Keratinocyte (primary cell): Measurements from ENCODE around the gene RPL27A. TPM values are rescaled to one million over a fixed set of nuclear protein-coding genes. Genes with fewer than 3 reads are reported as not detected.

ENCODE experiments used
- DNase-seq: peaks from one replicate; pipeline ENCODE4 v3.0.0-alpha.2; 2011; ENCODE audit warnings: low read depth, missing footprints, low spot score
- FAIRE-seq: peaks from 2 replicates; lab custom pipeline; 2011; peaks lifted over from hg19 to GRCh38; lab: Jason Lieb, UNC
- H2AFZ ChIP-seq: 2 replicates; pipeline ENCODE4 v1.6.0; 2012; ENCODE audit warnings: low read length, control low read depth, inconsistent platforms; ENCODE audit not compliant: control insufficient read depth
- H3K27ac ChIP-seq: 2 replicates; pipeline ENCODE4 v1.5.1; 2011; ENCODE audit warnings: low read length; ENCODE audit not compliant: control insufficient read depth, insufficient read depth
- H3K27me3 ChIP-seq: 3 replicates; pipeline ENCODE4 v1.6.0; 2011; ENCODE audit warnings: low read length; ENCODE audit not compliant: control insufficient read depth, insufficient read depth; ENCODE audit errors: extremely low read depth
- H3K36me3 ChIP-seq, 2 experiments: 2 replicates in 1 of 2; 3 replicates in 1 of 2; pipeline ENCODE4 v1.5.1; 2011; ENCODE audit warnings: low read length in 2 of 2, mild to moderate bottlenecking in 1 of 2; ENCODE audit not compliant: control insufficient read depth in 2 of 2, insufficient read depth in 2 of 2; ENCODE audit errors: extremely low read depth in 1 of 2
- H3K4me1 ChIP-seq: 3 replicates; pipeline ENCODE4 v1.5.1; 2011; ENCODE audit warnings: low read length; ENCODE audit not compliant: control insufficient read depth, insufficient read depth; ENCODE audit errors: extremely low read depth
- H3K4me2 ChIP-seq: 3 replicates; pipeline ENCODE4 v1.6.0; 2011; ENCODE audit warnings: low read depth, low read length; ENCODE audit not compliant: control insufficient read depth, insufficient read depth; ENCODE audit errors: extremely low read depth
- H3K4me3 ChIP-seq, 3 experiments: fragments of 200-600 bp in 1 of 3; sonication (generic) in 1 of 3; 2 replicates in 2 of 3; 3 replicates in 1 of 3; pipeline ENCODE4 v1.5.1; 2011 to 2016; ENCODE audit warnings: low read length in 3 of 3, mild to moderate bottlenecking in 3 of 3, control low read depth in 2 of 3, inconsistent platforms in 1 of 3, low read depth in 1 of 3, mixed read lengths in 1 of 3, mixed run types in 1 of 3, moderate library complexity in 1 of 3; ENCODE audit not compliant: control insufficient read depth in 2 of 3, insufficient read depth in 2 of 3; ENCODE audit errors: extremely low read depth in 1 of 3
- H3K79me2 ChIP-seq: 2 replicates; pipeline ENCODE4 v1.6.0; 2012; ENCODE audit warnings: low read length; ENCODE audit not compliant: control insufficient read depth, insufficient read depth
- H3K9ac ChIP-seq: 3 replicates; pipeline ENCODE4 v1.6.0; 2011; ENCODE audit warnings: low read length; ENCODE audit not compliant: control insufficient read depth, insufficient read depth; ENCODE audit errors: extremely low read depth
- H3K9me1 ChIP-seq: 3 replicates; pipeline ENCODE4 v1.6.0; 2011; ENCODE audit warnings: low read length; ENCODE audit not compliant: control insufficient read depth, insufficient read depth; ENCODE audit errors: extremely low read depth
- H3K9me3 ChIP-seq: 2 replicates; pipeline ENCODE4 v1.5.1; 2012; ENCODE audit warnings: low read depth, low read length; ENCODE audit not compliant: control insufficient read depth
- H4K20me1 ChIP-seq: 3 replicates; pipeline ENCODE4 v1.6.0; 2011; ENCODE audit warnings: low read length; ENCODE audit not compliant: control insufficient read depth, insufficient read depth; ENCODE audit errors: extremely low read depth
- EZH2 ChIP-seq: IDR thresholded peaks from one replicate; pipeline ENCODE4 v1.6.1; 2012; ENCODE audit warnings: inconsistent platforms, mild to moderate bottlenecking, low read length, moderate library complexity
- dilution Hi-C: fragments of 300-500 bp; cut with MboI; formaldehyde crosslinking; loops from one replicate; pipeline ENCODE4 v1.7.0; 2020; ENCODE audit warnings: low sequenced_read_pairs; ENCODE audit not compliant: extremely low pct_ligation_motif_present
- polyA plus RNA-seq, 5 experiments: library from polyadenylated mRNA; depleted of rRNA in 3 of 5; stranded (reverse) in 3 of 5; stranded (forward) in 1 of 5; unstranded in 1 of 5; fragments of >200 nt; gene quantifications; 1 replicate in 1 of 5; 2 replicates in 3 of 5; 3 replicates in 1 of 5; pipeline versions ENCODE4 v1.2.1 to v1.2.3, GENCODE V29; 2011 to 2012; ENCODE audit warnings: missing spikeins in 2 of 5, low read depth in 1 of 5, low replicate concordance in 1 of 5
- TF ChIP-seq, protein P1 (sequence below), 3 experiments: IDR thresholded peaks in 1 of 3; conservative IDR thresholded peaks in 1 of 3; optimal IDR thresholded peaks in 1 of 3; 2 replicates in 2 of 3; 3 replicates in 1 of 3; pipeline versions ENCODE3 to v1.5.1; 2011; ENCODE audit warnings: low read length in 3 of 3, mild to moderate bottlenecking in 3 of 3, moderate library complexity in 2 of 3, control low read depth in 1 of 3, inconsistent platforms in 1 of 3; ENCODE audit not compliant: insufficient read depth in 2 of 3; ENCODE audit errors: extremely low read depth in 1 of 3

RPL27A gene
- polyA plus RNA-seq, 1 donor (not counting 4 experiments of a cell fraction or from before 2014, with no cell fraction given), result 1,483 TPM

DNA sequence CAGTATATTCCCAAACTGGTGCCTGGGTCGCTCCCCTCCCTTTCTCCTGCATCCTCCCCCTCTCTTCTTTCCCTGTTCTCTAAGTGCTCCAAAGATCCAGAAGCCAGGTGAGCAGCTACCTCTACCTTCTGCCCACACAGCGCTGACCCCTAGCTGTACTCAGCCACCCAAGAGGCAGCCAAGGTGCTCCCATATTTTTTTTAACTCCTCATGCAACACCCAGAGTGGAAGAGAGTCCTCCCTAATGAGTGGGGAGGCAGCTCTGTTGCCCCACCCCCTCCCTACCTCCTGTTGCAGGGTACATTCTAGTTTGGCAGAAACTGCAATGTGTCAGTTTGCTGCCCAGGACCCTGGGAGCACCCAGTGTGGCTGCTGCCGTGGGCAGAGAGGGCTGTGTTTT, 40.2 kb downstream of the RPL27A start:
- FAIRE-seq (no peak), DNase-seq (no peak)
- Histone ChIP-seq H3K9me1 (no peaks in the 10 kb centered on the region), H3K9ac (no peak overlapping the region), H3K9me3 (no peaks in the 10 kb centered on the region), H3K4me3 (no peak overlapping the region), H2AFZ (no peak overlapping the region), H3K27me3 (no peaks in the 10 kb centered on the region), H4K20me1 (no peaks in the 10 kb centered on the region), H3K79me2 (no peaks in the 10 kb centered on the region), H3K27ac (no peak overlapping the region), H3K4me2 (no peak overlapping the region), H3K36me3 (peaks cover 16 to 18% of the 10 kb centered on the region in 2 experiments), H3K4me1 (peaks cover 45% of the 10 kb centered on the region)
- dilution Hi-C loops, result no loop called here
- no peak for TF ChIP-seq EZH2
- TF ChIP-seq, protein P1, sequence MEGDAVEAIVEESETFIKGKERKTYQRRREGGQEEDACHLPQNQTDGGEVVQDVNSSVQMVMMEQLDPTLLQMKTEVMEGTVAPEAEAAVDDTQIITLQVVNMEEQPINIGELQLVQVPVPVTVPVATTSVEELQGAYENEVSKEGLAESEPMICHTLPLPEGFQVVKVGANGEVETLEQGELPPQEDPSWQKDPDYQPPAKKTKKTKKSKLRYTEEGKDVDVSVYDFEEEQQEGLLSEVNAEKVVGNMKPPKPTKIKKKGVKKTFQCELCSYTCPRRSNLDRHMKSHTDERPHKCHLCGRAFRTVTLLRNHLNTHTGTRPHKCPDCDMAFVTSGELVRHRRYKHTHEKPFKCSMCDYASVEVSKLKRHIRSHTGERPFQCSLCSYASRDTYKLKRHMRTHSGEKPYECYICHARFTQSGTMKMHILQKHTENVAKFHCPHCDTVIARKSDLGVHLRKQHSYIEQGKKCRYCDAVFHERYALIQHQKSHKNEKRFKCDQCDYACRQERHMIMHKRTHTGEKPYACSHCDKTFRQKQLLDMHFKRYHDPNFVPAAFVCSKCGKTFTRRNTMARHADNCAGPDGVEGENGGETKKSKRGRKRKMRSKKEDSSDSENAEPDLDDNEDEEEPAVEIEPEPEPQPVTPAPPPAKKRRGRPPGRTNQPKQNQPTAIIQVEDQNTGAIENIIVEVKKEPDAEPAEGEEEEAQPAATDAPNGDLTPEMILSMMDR (optimal IDR thresholded peaks at IDR 0.05 in 1 of 3, IDR thresholded peaks at IDR 0.05 in 1 of 3, conservative IDR thresholded peaks at IDR 0.05 in 1 of 3; ENCODE audit: extremely low read depth in 1 of 3, insufficient read depth in 2 of 3, low read length in 3 of 3), result no peak

DNA sequence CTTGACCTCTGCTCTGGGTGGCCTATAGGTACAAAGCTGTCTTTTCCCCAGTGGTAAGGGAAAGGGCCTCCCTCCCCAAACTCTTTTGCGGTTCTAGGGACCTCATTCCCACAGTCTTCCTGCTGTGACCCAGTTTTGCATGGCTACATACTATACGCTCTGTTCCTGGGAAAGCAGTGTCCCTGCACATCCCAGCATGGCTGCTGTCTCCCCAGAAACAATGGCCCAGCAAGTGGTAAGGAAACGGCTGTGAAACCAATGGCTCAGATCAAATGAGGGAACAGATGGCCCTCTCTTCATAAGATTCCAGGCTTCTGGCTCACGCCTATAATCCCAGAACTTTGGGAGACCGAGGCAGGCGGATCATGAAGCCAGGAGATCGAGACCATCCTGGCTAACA, 41.1 kb downstream of the RPL27A start:
- no peak overlapping the region for H3K4me2 ChIP-seq
- no peak overlapping the region for H3K9ac ChIP-seq
- FAIRE-seq (no peak), DNase-seq (no peak)
- dilution Hi-C loops, result no loop called here
- H3K79me2 ChIP-seq, result no peaks in the 10 kb centered on the region
- TF ChIP-seq EZH2, result no peak
- TF ChIP-seq, protein P1 (optimal IDR thresholded peaks at IDR 0.05 in 1 of 3, IDR thresholded peaks at IDR 0.05 in 1 of 3, conservative IDR thresholded peaks at IDR 0.05 in 1 of 3; ENCODE audit: extremely low read depth in 1 of 3, insufficient read depth in 2 of 3, low read length in 3 of 3), result no peak
- H3K4me3 ChIP-seq, result no peak overlapping the region
- peaks cover 16 to 18% of the 10 kb centered on the region in 2 experiments for H3K36me3 ChIP-seq
- peaks cover 36% of the 10 kb centered on the region for H3K4me1 ChIP-seq
- H3K9me1 ChIP-seq, result no peaks in the 10 kb centered on the region
- H3K27ac ChIP-seq, result no peak overlapping the region
- no peaks in the 10 kb centered on the region for H3K27me3 ChIP-seq
- no peak overlapping the region for H2AFZ ChIP-seq
- no peaks in the 10 kb centered on the region for H4K20me1 ChIP-seq
- H3K9me3 ChIP-seq, result no peaks in the 10 kb centered on the region
